Esophagus muscularis mucosa (tissue), 3 donors: ENCODE data around the gene SAFB.

Experiments used
- EP300 ChIP-seq: sonication (generic); formaldehyde crosslinking; IDR thresholded peaks from one replicate; pipeline ENCODE4 v1.6.1; 2017; ENCODE audit warnings: antibody characterized with exemption
- TF ChIP-seq, protein P1 (sequence below), 3 experiments: fragments of 200-600 bp in 2 of 3; fragments of 450-650 bp in 1 of 3; sonication (generic) in 2 of 3; IDR thresholded peaks; one replicate each; pipeline ENCODE4 v1.5.1; 2017 to 2019; ENCODE audit warnings: antibody characterized with exemption in 3 of 3, mild to moderate bottlenecking in 2 of 3, moderate library complexity in 1 of 3

DNA sequence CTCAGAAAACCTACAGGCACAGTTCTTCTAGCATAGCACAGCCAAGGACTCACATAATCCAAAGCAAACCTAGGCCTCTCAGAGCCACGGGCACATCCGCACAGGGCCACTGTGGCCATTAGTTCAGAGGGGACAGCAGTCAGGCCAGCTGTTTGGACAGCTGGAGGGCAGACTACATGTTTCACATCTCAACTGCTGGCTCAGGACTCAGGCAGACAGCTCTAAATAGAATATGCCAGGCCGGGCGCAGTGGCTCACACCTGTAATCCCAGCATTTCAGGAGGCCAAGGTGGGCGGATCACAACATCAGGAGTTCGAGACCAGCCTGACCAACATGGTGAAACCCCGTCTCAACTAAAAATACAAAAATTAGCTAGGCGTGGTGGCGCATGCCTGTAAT, 27.1 kb upstream of the SAFB start:
- TF ChIP-seq, protein P1, sequence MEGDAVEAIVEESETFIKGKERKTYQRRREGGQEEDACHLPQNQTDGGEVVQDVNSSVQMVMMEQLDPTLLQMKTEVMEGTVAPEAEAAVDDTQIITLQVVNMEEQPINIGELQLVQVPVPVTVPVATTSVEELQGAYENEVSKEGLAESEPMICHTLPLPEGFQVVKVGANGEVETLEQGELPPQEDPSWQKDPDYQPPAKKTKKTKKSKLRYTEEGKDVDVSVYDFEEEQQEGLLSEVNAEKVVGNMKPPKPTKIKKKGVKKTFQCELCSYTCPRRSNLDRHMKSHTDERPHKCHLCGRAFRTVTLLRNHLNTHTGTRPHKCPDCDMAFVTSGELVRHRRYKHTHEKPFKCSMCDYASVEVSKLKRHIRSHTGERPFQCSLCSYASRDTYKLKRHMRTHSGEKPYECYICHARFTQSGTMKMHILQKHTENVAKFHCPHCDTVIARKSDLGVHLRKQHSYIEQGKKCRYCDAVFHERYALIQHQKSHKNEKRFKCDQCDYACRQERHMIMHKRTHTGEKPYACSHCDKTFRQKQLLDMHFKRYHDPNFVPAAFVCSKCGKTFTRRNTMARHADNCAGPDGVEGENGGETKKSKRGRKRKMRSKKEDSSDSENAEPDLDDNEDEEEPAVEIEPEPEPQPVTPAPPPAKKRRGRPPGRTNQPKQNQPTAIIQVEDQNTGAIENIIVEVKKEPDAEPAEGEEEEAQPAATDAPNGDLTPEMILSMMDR (IDR thresholded peaks at IDR 0.05): no peak
- TF ChIP-seq EP300: no peak
